Gastroesophageal sphincter (tissue), 2 donors: ENCODE measurements around the gene LTBP1.

Source experiments
- EP300 ChIP-seq: sonication (generic); formaldehyde crosslinking; IDR thresholded peaks from one replicate; pipeline ENCODE4 v1.6.1; 2017; ENCODE audit warnings: antibody characterized with exemption, mild to moderate bottlenecking
- POLR2AphosphoS5 ChIP-seq: sonication (generic); formaldehyde crosslinking; IDR thresholded peaks from one replicate; pipeline ENCODE4 v1.6.1; 2017; ENCODE audit warnings: antibody characterized with exemption

GRCh38 chr2:32977228-32977758 is 30.5 kb downstream of the LTBP1 start:
- TF ChIP-seq POLR2AphosphoS5 (no peak), EP300 (no peak)
